ENCODE measurements around the gene CANX.
A peak's percentile ranks its signal among the peaks of the same experiment; 100 is the strongest.

The CANX gene

DNA sequence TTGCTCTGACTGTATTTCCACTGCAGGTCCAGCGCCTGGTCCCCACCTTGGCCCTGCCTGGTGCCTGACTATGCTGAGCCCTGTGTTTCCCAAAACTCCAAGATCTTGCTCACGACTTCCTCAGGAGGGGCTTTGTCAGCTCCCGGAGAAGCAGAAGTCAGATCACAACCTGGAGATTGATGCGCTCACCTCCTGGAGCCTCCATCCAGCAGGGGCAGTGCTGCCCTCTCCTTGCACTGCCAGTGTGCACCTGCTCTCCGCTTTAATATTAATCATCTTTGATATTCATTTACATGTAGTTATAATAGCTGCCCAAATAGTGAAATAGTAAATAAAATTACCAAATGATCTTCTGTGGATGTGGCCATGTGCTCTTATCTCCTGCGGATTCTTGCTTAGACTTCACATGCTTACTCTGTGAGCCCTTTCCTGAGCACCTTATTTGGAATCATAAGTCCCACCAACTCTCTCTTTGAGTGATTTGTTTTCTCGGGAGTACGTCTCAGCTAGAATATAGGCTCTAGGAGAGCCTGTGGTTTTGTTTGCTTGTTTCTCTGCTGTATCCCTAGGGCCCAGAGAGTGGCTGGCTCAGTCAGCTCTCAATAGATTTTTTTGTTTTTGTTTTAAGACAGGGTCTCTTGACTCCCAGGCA is 51.2 kb downstream of the CANX start:
- no peak for DNase-seq (ENCODE audit: low read depth in 2 of 2)

DNA sequence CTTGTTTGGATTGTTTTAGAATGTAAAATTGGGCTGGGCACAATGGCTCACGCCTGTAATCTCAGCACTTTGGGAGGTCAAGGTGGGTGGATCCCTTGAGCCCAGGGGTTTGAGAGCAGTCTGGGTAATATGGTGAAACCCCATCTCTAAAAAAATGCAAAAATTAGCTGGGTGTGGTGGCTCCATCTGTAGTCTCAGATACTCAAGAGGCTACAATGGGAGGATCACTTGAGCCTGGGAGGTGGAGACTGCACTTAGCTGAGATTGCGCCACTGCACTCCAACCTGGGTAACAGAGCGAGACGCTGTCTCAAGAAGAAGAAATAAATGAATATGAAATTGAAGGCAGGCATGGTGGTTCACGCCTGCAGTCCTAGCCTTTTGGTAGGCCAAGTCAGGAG is 55.2 kb downstream of the CANX start:
- no peak for DNase-seq (ENCODE audit: low read depth in 2 of 2)

DNA sequence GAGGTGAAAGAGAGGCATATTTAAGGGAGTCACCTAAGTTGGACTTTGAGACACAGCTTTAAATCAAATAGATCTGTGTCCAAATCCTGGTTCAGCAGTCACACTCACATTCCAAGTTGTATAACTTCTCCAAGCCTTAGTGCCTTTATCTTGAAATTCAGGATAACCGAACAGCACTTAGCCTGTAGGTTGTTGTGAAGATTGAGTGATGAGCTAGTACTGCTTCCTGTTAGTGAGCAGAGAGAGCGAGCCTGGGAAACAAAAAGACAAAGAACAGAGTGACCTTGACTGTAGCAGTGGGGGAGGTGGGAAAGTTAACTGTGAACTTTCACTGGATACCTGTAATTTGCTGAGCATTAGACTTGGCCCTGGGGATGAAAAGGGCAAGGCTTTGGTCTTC is 56.3 kb downstream of the CANX start:
- DNase-seq (ENCODE audit: low read depth in 2 of 2) = no peak

DNA sequence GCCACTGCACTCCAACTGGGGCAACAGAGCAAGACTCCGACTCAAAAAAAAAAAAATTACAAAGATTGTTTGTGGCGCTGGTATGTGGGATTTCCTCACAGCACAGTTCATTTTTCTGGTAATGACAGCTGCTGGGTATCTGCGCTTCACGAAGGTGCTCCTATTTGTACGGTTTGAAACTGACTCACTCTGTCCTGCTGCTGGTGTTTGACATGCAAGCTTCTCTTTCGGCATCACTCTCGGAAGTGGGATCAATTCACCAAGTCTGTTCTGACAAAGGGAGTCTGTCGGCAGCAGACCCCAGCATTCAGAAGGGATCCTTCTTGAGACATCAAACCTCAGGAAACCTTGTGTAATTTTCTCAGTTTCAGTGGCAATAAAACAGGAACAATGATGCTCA is 60.2 kb downstream of the CANX start:
- DNase-seq (ENCODE audit: low read depth in 2 of 2) = no peak

DNA sequence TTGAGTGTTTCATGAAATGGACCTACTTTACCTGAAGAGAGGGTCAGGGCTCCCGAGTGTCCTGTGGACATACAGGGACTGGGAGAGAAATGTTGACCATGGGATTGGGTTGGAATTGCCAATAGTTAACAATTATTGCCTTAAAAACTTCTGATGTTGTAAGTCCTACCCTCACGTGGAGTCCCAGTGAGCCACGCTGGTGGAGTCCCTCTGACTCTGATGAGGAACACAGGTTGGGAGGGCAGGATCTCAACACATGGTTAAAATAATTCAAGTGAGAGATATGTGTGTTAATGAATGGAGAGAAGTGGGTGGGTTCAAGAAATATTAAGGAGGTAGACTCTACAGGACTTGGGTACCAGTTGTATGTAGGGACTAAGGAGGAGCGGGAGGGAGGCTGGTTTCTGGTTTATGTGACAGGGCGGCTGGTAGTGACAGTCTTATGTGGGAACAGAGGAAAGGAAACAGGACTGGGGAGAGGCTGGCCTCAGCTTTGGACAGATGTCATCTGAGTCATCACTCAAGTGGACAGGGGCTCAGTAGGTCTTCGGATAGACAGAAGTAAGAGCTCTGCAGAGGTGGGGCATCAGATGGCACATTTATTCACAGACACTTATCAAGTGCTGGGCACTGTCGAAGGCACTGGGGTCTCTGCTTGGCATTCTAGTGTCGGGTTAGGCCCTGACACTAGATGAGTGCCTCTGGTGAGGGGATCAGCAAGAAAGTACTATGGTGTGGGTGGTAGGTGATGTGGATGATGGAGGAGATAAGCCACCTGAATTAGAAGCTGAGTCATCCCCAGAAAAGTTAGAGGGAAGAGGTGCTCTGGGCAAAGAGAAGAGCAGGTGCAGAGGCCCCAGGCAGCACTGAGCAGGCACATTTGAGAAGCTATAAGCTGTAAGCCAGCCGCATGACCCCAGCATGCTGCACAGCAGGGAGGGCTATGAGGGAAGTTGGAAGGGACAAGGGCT is 61.1 kb downstream of the CANX start:
- DNase-seq (ENCODE audit: low read depth in 2 of 2) = no peak

DNA sequence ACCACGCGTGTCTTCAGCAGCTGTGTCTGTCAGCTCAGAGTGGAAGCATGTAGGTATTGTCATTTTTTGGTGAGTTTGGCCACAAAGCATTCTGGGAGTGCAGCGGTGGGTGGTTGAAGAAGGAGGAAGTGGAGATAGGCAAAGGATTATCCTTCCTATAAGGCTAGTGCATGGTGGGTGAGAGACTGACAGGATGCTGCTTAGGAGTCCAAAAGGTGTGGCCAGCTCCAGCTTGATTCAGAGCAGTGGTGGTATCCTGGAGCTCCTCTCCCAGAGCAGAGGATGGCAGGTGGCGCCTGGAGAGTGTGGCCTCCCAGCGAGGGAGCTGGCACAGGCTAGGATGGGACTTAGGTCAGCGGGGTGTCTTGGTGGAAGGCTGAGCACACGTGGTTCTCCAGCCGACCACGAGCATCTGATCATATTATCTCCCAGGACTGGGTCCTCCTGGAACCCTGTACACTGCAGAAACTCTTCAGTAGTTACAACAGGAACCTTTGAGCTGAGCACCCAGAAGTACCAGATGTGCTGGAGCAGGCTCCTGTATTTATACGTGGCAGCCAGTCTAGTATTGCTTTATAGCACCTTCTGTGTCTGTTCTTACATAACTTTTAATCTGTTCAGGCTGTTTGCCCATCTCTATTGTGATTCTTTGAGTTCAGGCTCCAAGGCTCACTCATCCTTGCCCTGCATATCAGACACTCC is 63.5 kb downstream of the CANX start:
- no peak for DNase-seq (ENCODE audit: low read depth in 2 of 2)

DNA sequence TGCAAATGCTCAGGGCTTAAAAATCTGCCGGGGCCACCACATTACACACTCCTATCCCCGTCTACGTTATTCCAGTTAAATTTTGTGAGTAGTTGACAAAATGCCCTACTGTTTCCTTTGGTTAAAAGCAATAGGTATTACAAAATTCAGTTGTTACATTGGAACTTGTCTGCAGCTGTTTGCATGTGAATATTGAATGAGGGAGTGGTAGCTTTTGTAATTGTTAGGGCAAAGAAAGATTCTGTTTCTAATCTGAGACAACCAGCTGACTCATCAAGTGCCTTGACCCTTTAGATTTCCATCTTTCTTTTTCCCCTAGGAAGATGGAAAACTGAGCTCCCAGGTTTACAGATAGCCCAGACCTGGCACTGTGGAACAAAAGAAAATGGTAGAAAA is 64.0 kb downstream of the CANX start:
- DNase-seq (ENCODE audit: low read depth in 2 of 2) = no peak

DNA sequence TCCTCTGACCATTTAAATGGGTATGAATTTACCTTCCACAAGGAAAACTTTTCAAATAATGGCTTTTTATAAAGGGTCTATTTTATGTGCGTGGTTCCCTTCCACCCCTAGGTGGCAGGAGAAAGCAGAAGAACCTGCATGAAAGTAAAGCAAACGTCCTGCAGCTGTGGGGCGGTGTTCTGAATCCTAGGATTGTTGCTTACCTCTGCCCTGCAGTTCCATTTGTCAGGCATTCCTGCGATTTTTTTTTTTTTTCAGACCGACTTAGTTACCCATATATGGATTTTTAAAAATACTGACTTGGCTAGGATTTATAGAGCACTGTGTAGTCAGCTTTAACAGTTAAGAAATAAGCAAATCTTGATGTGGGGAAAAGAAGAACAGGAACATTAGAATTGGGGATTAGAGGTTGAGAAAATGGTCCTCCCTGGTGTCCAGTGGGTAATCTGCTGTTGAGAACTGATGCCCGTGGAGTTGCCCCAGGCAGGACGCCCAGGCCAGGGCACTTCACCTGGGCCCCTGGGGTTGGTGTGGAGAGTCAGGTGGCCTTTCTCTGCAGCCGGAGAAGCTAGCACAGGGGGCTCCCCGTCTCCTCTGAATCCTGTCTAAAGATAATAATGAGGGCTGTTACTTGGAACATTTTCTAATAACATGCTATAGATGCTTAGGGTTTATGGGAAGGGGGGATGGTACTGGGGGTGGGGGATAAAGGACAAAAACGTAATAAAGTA is 64.6 kb downstream of the CANX start:
- DNase-seq (ENCODE audit: low read depth in 2 of 2) = peak in 1 of 2 experiments; percentile 22

DNA sequence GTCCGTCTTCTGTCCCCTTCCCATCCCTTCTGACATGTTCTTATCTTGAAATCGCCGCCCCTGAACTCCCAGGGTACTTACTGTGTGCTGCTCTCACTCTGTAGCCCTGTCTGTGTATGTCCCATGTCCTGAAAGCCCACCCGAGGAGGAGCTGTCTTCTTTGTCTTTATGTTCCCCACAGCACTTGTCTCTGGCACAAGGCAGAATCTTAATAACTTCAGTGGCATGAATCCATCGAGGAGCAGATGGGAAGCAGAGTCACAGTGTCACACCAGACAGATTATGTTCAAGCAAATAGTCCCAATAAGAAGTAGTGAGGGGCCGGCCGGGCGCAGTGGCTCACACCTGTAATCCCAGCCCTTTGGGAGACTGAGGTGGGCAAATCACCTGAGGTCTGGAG is 65.3 kb downstream of the CANX start:
- DNase-seq (ENCODE audit: low read depth in 2 of 2) = no peak

DNA sequence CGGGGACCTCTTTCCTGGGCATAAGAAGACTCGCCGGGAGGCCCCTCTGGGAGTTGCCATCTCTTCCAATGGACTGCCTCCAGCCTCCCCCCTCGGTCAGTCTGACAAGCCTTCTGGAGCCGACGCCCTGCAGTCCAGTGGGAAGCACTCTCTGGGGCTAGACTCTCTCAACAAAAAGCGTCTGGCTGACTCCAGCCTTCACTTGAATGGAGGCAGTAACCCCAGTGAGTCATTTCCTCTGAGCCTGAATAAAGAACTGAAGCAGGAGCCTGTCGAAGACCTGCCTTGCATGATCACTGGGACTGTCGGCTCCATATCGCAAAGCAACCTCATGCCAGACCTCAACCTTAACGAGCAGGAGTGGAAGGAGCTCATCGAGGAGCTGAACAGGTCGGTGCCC is 66.6 kb downstream of the CANX start:
- no peak for DNase-seq (ENCODE audit: low read depth in 2 of 2)

DNA sequence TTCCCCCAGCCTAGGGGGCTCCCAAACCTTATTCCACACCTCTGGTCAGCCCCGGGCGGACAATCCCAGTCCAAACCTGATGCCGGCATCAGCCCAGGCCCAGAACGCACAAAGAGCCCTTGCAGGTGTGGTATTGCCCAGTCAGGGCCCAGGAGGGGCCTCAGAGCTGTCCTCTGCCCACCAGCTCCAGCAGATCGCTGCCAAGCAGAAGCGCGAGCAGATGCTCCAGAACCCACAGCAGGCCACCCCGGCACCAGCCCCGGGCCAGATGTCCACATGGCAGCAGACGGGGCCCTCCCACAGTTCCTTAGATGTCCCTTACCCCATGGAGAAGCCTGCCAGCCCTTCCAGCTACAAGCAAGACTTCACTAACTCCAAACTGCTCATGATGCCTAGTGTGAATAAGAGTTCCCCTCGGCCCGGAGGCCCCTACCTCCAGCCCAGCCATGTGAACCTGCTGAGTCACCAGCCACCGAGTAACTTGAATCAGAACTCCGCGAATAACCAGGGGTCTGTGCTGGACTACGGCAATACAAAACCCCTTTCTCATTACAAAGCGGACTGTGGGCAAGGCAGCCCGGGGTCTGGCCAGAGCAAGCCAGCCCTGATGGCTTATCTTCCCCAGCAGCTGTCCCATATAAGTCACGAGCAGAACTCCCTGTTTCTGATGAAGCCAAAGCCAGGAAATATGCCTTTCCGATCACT is 67.4 kb downstream of the CANX start:
- DNase-seq (ENCODE audit: low read depth in 2 of 2) = no peak

DNA sequence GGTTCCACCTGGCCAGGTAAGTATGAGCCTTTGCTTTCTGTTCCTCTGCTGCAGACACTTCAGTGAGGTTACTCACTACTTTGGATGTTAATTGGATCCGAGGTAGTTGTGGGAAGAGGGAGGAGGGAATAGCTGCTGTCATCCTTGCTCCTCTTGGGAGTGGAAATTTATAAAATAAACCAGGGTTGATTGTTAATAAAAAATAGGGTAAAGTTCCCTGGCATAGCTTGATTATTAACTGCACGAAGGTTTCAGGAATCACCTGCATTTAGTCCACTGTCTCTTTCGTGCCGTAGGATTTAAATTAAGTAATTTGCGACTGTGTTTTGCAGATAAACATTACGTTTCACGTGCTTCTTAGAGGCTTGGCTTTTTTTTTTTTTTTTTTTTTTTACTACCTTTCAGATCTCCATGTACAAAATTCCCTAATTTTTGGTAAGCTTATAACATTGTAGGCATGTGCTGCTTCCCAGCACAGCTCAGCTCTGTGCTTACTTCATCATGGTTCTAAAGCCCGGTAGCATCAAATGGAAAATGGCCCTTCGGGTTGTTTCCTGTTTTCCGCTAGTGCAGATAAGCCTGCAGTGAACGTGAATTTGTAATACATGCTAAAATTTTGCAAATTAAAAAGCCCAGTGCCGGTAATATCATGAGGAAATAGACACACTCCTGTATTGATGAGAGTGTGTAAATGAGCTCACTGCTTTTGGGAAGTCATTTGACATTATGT is 68.1 kb downstream of the CANX start:
- DNase-seq (ENCODE audit: low read depth in 2 of 2) = no peak

DNA sequence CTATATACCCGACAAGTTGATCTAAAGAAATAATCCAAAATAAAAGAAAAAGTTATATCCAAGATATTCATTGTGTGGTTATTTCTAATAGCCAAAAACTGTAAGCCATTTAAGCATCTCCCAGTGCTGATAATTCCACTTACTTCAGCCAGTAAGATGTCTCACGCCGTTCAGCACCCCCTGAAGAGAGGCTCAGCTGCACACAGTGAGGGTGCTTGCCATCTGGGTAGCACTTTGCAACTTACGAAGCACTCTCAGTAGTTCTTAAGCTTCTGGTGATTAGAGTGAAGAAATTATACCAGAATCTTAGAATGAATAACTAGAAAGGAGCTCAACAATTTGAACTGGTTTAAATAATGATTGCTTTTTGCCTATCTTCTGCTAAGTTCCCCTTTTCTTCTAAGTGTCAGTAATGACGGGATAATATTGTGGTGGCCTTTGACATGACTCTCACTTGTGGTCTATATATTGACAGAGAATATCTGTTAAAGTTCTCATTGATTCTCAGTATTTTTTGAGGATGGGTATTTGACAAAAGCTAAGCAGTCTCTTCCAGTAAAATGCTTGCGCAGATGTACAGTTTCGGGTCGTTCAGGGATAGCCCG is 68.8 kb downstream of the CANX start:
- no peak for DNase-seq (ENCODE audit: low read depth in 2 of 2)

DNA sequence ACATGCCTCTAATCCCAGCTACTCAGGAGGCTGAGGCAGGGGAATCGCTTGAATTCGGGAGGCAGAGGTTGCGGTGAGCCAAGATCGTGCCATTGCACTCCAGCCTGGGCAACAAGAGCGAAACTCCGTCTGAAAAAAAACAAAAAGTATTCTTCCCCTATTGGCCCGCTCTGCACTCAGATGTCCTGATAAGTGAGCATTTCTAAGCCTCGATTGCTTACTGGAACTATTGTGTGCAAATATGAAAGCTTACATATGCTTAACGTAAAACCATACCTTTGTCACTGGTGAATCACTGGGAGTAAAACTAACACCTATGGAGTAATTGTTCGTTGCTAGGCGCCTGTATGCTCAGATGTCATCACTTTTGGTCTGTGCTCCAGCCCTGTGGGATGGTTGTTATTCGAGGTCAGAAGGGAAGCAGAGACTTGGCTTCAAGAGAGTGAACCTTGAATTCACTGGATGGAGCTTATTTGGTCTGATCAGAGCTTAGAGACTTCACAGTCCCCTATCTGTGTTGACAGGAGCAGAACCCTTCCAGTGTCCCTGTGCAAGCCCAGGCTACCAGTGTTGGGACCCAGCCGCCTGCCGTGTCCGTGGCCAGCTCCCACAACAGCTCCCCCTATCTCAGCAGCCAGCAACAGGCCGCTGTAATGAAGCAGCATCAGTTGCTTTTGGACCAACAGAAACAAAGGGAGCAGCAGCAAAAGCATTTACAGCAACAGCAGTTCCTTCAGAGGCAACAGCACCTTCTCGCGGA is 69.7 kb downstream of the CANX start:
- DNase-seq (ENCODE audit: low read depth in 2 of 2) = no peak

DNA sequence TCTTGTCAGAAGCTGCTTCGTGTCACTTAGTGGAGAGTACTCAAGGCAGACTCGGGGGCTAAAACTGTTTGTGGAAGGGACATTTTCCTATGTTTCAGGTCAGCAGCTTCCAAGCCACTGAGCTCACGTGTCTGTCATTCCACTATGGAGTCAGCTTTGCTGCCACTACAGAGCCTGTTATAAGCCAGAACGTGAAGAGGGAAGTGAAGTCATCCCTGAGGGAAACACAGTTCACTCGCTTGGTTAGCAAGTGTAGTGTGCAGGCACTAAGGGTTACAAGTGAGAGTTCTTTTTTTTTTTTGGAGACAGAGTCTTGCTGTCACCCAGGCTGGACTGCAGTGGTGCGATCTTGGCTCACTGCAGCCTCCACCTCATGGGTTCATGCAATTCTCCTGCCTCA is 70.5 kb downstream of the CANX start:
- no peak for DNase-seq (ENCODE audit: low read depth in 2 of 2)

DNA sequence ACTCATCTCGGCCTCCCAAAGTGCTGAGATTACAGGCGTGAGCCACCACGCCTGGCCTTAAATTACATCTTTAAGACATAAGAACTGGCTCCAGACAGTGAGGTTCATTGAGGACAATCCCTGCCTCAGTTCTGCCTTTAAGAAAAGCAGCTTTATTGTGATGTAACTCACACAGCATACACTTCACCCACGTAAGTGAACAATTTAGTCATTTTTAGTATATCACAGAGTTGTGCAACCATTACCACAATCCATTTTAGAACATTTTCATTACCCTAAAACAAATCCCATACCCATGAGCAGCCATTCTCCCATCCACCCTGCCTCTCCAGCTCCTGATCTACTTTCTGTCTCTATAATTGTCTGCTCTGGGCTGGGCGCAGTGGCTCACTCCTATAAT is 71.0 kb downstream of the CANX start:
- DNase-seq (ENCODE audit: low read depth in 2 of 2) = no peak

DNA sequence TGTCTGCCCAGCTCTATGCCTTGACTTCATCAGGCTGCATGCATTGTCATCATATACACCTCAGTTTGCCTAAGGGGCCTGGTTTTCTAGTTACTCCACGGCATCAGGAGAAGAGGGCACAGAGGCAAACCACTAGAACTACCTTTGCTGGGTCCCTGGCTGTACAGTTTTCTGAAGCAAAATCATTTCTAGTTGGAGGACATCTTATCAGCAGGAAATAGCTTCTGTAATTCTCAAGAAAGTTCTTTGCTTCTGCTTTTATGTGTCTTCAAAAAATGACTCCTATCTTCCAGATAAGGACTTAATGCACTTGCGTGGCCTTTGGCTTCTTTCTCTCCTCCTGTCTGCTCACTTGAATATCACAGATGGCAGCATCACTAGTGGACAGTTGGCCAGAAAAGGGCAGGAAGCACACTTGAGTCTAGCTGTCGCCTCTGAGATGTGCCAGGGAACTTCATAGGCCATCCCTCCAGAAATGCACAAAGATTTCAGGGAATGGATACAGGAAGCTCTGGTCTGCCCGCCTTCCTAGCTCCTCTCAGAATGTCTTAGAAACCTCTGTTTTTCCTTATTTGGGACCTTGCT is 72.6 kb downstream of the CANX start:
- no peak for DNase-seq (ENCODE audit: low read depth in 2 of 2)

DNA sequence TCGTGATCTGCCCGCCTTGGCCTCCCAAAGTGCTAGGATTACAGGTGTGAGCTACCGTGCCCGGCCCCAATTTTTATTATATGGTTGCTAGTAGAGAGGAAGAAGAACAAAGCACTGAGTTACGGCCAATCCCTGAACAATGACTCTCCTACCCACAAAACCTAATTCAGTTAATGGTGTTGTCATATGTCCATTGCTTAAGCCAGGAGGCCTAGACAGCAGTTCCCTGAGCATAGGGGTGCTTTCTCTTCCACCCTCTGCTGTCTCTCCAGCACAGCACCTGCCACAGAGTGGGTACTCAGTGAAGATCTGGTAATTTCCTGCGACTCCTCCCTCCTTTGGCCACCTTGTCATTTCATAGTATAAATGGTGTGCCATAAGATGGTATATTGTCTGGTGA is 73.6 kb downstream of the CANX start:
- no peak for DNase-seq (ENCODE audit: low read depth in 2 of 2)

DNA sequence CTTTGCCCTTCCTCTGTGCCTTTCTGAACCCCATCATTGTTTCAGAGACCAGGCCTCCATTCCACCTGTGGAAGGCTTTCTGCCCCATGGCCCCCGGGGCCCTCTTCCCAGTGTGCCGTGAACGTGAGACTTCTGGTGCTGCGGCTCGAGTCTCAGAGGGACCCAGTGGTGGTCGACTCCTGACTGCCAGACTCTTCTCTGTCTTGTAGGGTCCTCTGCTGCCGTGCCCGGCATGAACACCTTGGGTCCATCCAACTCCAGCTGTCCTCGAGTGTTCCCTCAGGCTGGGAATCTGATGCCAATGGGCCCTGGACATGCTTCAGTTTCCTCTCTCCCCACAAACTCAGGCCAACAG is 74.9 kb downstream of the CANX start:
- DNase-seq (ENCODE audit: low read depth in 2 of 2) = no peak

Measured in stimulated activated CD4-positive, alpha-beta T cell treated with anti-CD3 and anti-CD28 coated beads, Interleukin-12 subunit alpha, Interleukin-12 subunit beta, amount 100 ng/mL, for 24 hours (primary cell).